Purkinje cell (primary cell): ENCODE measurements around the gene DDX59. TPM values are rescaled to one million over a fixed set of nuclear protein-coding genes. Genes with fewer than 3 reads are reported as not detected.

Experiments
- polyA plus RNA-seq: library from polyadenylated mRNA; unstranded; fragments of >200 nt; fragmentation: Nextera tagmentation; gene quantifications from 2 replicates; pipeline ENCODE4 v1.2.1, GENCODE V29; 2014

DDX59 gene
- 23.8 and 36.7 TPM in 2 replicates for polyA plus RNA-seq

DNA sequence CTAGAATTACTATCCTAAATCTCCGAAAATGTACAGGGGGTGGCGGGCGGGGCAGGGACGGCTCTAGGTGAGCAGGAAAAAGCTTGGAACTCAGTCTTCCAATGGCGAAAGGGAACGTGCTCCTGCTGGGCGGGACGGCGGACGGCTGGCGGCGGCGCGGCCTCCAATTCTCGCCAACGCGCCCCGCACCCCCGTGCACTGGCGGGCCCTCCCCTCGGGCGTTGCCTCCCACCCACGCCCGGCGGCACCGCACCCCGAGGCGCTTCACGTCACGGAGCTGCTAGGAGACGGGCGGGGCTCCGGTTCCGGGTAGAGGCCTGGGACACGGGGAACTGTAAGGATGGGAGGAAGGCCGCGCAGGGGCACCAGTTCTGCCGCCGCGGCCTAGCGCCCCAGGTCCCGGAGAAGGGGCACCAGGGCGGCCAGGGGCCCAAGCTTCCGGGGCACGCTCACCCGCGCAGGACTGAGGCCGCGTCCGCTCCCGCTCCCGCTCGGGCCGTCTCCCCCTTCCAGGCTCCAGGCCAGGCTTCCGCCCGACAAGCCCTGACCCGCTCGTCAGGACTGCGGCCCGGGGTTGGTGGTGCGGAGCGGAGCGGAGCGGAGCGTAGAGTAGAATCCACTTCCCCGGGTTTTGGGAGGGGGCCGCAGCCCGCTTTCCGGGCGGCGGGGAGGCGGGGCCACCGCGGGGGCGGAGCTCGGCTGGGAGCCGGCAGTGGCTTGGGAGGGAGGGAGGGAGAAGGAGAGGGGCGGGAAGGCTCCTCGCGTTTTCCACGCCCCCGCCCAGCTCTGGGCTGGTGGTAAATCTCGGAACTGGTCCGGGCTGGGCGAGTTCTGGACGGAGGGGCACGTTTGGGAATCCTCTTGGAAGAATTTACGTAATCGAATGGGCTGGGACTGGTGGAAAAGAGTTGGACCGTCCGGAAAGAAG lies at the start of gene DDX59:
DDX59 (minus strand) TSS at position 594 of the 928 bp plus-strand sequence. CDS start 3,167 bp downstream, outside the sequence.

DNA sequence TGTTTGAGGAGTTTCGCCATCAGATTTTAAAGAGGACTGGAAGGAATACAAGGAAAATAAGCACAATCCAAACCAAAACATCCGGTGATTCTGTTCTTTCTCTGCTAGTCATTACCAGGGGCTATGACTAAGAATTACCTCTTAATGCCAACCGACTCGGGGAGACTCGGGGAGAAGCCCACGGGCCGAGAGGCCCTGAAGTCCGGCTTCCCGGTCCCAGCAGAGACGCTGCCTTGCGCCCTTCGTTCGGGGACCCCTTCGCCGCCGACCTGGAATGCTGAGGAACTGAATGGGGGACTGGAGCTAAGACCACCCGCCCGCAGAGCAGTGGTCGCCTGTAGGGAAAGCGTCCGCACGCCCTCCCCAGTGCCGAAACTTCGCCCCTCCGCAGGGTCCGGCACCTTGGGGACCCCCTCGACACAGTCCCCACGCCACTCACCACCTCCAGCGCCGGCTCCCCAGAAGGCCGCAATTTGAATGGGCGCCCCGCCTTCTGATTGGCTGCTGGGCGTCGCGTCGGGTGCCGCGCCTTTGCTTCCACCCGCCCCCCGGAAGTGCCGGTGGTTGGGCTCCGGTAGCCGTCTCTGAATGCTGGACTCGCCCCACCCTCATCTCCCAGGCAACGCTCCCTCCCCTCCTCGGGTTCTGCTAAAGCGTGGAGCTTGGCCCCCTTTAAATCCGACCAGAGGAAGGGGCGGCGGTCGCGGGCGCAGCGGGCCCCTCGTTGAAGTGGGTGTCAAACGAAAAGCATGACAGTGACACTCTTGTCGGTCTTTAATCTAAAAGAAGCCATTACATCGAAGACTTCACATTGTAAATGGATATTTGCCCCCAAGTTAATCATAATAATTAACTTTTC lies 49.2 kb downstream of the DDX59 start, which contains the start of gene KIF14:
KIF14 (minus strand) TSS at position 479 of the 859 bp plus-strand sequence. CDS start 2,028 bp downstream, outside the sequence.

Other genes with a start within 250 kb of the DDX59 start
- gene KIF14, start 49.2 kb downstream of the DDX59 start, polyA plus RNA-seq, result 0.12 and 0.17 TPM in 2 replicates
- gene CAMSAP2, start 69.0 kb upstream of the DDX59 start, polyA plus RNA-seq, result 156 and 163 TPM in 2 replicates
- not detected in 2 replicates for gene GPR25, start 203.1 kb upstream of the DDX59 start, polyA plus RNA-seq
- gene INAVA, start 225.0 kb upstream of the DDX59 start, polyA plus RNA-seq, result 0.66 TPM in 1 of 2 replicates, not detected in the other